Smooth muscle cell of the brain vasculature (primary cell): ENCODE results near the gene CRIM1.
"Not testable (repeated sequence)": the region's sequence is repeated elsewhere in the genome, so short reads cannot be mapped to it uniquely, and the experiment has no call there.

Experiments used
- DNase-seq: peaks from one replicate; pipeline ENCODE4 v3.0.0-alpha.2; 2012; ENCODE audit warnings: low read depth, low spot score

Gene CRIM1

DNA sequence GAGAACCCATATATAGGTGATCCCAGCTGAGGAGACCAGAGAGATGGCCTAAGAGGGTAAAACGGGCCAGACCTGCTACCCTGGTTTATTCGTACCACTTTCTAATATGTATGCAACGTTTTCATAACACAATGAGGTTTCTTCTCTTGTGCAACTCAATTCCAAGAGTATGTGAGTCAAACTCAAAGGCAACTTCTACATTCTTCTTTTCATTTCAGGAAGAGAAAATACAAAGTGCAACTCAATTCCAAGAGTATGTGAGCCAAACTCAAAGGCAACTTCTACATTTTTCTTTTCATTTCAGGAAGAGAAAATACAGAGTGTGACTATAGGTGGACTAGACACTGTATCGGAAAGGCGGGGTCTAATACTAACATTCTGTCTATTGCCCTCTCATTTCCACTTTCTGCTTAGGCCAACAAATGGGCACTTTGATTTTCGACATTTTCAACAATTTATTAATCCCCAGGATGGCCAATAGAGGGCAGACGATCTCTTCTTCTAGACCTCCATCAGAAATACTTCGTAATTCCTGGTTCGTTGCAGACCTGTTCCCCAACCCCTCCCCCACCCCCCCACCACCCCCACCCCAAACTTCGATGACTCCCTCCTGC, 3.7 kb upstream of the CRIM1 start:
- DNase-seq, result no peak

DNA sequence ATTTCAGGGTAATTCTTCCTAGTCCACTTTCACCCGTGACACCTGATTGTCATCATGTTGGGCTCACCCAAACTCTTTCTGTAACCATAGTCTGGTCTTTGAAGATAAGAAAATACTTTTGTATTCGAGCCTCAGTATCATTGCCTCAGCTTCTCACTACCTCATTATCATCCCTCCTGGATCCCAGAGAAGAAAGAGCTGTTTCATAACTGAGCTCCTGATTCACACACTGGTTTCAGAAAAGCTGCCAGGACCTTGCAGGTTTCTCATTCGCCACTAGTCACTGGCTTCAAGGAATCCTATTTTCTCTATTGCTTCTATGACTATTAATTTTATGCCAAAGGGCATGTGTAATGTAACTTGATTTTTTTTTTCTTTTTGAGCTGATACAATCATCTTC, 2.9 kb upstream of the CRIM1 start:
- no peak for DNase-seq

DNA sequence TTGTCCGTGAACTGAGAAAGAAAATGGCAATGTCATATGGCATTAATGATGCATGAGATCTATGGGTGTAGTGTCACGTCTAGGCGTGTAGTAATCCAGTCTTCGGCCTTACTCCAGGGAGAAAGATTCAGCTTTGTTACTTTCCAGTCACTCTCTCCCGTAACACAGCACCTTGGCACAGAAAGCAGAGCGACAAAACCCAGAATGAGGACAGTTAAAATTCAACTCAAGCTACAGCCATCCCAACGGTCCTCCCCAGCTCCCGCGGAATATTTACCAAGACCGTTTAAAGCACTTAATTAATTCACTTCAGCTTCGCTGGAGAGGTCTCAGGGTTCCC, 797 bp upstream of the CRIM1 start:
- no peak for DNase-seq

DNA sequence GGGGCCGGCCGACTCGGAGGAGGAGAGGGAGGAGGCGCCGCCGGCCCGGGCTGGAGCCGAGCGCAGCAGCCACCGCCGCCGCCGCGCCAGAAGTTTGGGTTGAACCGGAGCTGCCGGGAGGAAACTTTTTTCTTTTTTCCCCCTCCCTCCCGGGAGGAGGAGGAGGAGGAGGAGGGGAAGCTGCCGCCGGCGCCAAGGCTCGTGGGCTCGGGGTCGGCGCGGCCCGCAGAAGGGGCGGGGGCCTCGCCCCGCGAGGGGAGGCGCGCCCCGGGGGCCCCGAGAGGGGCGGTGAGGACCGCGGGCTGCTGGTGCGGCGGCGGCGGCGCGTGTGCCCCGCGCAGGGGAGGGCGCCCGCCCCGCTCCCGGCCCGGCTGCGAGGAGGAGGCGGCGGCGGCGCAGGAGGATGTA, 316 bp downstream of the CRIM1 start:
- no peak for DNase-seq

DNA sequence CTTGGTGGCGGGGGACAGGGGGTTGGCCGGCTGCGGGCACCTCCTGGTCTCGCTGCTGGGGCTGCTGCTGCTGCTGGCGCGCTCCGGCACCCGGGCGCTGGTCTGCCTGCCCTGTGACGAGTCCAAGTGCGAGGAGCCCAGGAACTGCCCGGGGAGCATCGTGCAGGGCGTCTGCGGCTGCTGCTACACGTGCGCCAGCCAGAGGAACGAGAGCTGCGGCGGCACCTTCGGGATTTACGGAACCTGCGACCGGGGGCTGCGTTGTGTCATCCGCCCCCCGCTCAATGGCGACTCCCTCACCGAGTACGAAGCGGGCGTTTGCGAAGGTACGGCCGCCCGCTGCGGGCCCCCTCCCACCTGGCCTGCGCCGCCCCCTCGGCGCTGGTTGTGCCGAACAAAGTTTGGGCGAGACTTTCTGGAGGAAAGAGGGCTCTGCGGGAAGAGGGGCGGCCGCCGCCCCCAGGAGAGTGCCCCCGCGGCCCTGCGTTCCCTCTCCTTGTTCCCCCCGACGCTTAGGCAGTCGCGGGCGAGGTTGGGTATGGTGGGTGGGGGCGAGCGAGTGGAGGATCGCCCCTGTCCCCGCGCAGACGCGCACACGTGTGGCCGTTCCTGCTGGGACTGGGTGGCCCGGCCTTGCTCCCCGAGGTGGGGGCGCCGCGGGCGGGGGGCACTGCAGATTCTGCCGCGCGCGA, 866 bp downstream of the CRIM1 start:
- DNase-seq, result no peak

DNA sequence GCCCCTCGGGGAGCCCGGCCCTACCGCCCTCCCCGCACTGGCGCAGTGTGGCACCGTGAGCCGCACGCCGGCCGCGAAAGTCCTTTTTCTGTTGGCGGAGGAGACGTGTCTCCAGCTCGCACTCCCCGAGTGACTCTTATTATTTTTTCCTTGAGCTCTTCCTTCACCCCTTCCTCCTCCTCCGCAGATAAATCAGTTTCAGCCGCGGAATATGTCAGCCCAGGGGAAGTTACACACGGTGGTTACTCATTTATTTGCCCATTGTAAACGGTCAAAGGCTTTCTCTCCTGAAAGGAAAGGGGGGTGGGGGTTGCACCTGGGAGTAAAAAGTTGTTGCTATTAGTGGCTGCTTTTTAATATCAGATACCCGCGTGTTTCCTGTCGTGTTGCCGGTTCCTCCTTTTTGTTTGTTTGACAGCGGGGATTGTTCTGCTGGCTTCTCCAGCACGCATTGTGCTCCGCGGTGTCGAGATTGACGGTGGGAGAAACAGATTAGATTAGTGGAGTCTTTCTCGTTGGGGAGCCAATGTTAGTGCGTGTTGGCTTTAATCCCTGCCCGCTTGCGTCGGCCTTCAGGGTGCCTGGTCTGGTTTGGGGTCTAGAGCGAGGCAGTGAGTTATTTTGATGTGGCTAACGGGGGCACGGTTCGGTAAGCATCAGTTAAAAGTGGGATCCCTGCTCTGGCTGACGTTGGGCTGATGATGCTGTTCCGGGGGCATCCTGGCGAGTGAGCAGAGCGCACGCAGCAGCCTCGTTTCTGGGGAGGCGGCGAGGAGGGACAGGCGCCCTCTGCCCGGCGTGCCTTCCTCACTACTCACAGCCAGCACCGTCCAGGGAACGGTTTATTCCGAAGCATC, 1.6 kb downstream of the CRIM1 start:
- no peak for DNase-seq

DNA sequence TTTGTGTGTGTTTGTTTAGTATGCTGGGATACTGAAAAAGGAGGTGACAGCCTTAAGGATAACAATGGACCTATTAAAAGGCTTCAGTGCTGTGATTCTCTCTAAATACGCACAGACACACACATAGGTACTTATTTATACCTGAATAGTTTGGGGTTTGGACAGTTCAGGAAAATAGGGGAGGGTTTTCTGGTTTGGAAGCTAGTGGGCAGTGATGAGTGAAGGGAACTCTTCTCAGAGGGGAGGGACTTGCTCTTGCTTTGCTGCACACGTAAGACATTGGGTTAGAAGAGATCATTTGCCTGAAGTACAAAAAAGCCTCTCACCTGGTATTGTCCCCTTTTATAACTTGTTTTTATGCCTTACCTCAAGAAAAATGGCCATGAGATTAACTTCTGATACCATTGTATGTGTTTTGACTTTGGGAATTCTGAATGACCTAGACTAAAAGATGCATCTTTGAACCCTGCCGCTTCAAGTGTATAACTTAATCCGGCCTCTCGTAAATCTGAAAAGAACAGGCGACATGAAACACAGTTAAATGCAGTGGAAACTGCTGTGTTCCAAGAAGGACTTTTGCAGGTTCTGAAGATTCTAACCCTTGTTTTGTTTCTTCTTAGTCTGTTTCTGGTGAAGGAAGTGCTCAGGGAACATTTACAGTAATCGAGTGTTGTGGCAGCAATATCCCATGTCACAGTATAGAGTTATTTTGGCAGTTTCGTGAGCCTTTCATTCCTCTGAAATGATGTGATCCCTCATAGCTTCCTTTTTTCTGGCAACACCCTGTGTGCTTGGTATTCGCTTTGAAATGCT, 2.5 kb downstream of the CRIM1 start:
- DNase-seq, result no peak

DNA sequence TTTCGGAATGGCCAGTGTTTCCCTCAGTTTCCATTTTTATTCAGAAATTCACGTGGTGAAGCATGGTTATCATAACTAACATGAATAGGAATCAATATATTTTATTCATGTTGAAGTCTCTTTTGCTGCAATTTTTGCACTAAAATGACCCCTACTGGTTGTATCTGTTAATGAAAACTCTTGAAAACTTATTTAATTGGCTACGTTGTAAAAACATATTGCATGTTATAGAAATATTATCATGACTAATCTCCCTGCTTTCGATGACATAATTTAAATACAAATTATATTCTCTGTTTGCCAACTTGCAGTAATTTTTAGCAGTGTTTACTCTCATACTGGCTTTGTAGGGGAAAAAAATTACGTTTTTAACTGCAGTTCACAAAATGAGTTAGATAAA, 3.5 kb downstream of the CRIM1 start:
- DNase-seq, result no peak

DNA sequence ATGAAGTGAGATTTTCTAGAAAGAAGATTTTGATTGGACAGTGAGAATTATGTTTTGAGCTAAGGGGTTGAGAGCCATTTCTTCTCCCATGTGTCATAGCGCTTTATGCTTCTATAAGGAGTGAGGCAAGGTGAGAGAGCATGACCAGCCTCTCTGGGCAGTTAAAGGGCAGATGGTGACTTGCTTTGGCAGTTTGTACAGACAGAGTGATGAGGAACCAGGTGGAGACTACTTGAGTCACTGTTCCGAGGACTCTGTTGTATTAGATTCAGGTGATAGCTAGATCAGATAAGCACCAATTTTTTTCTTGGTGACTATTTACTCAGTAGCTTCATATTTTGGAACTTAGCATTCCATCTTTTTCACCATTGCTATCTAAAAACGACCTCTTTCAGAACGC, 4.5 kb downstream of the CRIM1 start:
- DNase-seq, result no peak

DNA sequence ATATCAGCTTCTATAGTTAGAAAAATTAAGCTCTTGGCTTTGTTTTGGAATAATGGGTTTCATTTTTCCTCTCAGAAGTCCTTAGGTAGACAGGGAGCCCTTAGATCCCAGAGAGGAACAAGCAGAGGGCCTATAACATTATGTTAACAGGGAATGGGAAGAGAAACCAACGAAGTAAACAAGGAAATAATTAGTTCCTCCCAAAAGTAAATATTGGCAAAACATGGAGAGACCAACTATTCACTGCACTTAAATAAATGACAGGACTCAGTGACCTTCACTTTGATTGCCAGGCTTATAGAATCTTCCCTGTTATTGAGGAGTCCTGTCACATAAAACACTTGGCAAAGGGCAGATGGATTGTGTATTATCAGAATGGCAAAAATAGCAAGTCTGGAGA, 5.3 kb downstream of the CRIM1 start:
- no peak for DNase-seq

DNA sequence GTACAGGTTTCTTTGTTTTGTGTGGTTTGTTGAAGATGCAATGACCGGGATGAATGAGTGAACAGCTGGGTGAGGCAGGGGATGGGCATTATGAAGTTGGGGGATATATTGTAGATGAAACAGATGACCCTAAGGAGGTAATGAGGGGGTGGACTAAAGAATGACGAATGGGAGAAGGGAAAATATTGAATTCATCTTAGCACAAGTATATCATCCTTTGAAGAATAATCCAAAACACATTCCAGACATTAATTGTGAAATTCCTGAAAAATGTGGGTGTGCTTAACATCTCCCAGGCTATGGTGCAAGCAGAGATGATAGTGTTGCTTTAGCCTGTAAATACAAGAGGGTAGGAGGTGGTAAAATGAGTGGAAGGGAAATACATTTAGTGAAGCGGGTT, 5.8 kb downstream of the CRIM1 start:
- no peak for DNase-seq

DNA sequence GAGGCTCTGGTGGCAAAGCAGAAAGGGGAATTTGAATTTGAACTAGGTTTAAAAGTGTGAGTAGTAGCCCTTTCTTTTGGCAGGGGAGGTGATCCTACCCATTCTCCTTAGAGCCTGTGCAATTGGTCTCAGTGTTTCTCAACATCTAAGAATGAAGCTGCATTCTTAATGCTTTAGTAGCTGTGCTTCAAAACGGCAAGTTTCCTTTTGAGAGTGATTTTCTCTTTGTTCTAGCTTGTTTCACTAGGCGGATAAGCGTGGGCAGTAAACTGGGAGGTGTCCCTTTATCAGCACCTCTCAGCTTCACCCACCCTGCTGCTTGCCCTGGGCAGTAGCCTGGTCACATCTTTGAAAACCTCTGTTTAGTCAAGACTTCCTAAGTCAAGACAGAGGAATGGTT, 6.7 kb downstream of the CRIM1 start:
- DNase-seq, result no peak

DNA sequence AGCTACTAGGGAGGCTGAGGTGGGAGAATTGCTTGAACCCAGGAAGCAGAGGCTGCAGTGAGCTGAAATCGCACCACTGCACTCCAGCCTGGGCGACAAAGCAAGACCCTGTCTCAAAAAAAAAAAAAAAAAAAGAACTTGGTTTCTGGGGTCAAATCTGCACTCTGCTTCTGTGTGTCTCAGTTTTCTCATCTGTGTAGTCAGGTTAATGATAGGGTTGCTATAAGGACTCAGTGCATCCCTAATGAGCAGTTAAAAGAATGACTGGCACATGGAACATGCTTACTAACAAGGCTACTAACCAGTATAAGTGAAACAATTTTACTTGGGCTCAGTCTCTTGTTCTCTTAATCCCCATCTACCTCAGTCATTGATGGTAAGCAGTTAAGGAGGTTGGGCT, 7.5 kb downstream of the CRIM1 start:
- DNase-seq, result not testable (repeated sequence)

DNA sequence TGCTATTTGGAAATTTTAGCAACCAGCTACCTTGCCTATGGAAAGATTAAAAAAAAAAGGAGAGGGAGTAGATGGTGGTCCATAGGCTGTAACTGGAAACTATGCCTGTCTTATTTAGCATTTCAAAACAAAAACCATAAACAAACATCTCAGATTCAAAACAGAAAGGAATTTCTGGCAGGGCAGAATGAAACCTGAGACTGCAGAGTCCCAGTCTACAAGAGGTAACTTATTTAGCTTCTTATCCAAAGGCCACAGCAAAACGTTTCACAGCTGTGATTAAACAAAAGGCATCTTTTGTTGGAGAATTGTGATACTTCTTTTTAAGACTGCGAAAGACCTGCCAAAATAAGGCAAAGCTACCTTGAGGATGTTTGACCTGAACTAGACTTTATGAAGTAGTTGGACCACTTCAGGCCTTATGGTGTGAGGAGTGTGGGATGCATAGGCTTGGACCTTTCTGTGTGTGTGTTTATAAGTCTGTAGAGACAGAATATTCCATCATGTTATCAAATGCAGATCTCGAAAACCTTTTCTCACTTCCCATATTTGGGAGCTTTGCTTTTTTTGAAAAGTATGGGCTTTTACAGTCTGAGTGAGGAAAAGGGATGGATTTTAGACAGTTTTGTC, 11.0 kb downstream of the CRIM1 start:
- DNase-seq, result no peak

DNA sequence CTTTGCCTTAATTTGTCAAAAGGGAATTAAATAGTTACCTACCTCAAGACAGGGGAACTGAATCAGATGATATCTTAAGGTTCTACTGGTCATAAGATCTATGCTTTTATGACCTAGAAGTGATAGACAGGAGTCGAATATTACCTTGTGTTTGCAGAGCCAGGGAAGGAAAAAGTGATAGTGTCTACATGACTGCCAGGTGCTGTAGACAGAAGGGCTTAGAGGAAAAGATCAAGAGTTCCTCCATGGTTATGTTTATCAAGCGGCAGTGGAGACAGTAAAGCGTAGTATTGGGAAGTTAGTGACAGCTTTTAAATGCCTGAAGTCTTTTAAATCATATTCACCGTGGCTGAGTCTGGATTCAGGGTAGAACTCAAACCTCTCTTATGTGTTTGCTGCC, 11.9 kb downstream of the CRIM1 start:
- DNase-seq, result no peak

DNA sequence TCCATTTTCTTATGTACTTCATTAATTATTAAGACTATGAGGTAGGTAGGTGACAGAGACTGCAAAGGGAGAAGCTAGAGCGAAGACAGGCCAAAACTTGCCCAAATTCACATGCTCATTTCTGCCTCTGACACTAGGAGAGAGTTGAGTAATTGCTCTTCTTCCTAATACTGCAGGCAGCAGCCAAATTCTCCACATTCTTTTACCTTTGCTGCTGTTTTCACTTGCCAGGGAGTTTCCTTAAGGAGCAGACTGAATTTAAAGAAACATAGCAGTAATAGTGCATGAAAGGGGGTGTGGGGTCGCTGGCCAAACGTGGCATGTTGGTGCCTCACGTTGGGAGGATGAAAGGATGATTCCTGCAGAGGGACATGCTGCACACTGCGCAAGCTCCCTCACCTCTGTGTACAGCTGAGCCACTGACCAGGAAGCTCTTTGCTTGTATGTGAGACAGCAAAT, 12.3 kb downstream of the CRIM1 start:
- no peak for DNase-seq

DNA sequence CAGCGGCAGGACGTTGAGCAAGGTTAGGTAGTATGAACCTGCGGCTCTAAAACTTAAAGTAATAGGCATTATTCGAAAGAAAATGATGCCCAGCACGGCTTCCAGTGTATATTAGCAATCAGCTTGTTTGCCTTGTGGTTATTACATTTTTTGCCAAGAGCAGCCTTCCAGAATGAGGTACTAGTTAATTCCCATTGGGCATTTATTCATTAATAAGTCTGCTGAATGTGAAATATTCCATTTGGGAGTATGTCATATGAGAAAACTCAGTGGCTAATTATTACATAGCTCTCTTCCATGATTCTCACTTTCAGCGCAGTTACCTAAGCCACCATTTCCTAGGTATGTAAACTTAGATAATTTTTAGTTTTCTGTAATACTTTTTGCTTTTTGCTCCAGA, 12.9 kb downstream of the CRIM1 start:
- DNase-seq, result no peak

DNA sequence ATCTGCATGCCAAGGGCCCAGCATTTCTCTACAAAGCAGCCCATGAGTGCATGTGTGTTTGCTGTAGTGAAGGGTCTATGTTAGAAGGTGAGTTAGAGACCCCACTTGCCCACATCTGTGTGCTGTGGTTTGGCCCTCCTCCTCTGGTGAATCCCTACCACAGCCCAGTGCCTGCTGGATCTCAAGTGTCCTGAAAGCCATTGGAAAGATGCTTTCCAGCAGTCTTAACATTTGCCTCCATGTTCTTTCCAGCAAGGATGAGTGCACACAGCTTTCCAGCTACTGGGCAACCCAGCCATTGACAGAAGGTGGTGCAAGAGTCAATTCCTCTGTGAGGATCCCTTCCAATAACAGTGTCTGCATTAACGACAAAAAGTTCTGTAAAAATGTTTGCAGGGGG, 13.6 kb downstream of the CRIM1 start:
- DNase-seq, result no peak

DNA sequence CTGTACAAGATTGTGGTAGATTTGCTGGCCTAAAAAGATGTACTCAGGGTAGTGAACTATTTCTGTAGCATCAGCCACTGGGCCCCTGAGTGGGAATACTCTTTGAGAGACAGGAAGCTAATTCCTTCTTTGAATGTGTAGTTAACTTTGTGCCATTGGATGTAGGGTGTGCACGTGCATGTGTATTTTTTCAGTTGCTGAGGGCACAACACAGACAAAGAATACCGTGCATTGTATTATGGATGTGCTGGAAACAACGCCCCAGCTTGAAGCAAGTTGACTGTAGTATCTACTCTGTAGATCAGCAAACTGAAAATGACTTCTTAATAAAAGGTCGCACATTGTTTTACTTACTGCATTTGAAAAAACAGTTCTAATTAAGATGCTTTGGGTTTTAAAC, 14.1 kb downstream of the CRIM1 start:
- no peak for DNase-seq

DNA sequence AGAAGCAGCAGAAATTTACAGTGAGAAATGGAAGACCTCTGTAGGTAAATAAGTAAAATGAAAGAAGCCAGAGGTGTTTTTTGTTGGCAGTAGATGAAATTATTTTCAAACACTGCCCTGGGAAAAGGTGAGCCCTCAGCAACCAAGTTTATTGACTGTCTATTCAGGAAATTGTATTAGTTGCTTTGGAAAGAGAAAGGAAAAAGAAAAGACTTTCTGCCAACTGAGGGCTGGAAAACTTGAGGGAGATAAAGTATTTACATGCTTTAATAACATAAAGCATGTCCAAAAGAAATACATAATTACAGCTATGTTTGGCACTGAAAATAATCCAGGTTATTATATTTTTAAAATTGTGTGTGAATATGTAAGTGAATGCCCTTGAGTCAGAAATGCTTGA, 14.7 kb downstream of the CRIM1 start:
- no peak for DNase-seq

DNA sequence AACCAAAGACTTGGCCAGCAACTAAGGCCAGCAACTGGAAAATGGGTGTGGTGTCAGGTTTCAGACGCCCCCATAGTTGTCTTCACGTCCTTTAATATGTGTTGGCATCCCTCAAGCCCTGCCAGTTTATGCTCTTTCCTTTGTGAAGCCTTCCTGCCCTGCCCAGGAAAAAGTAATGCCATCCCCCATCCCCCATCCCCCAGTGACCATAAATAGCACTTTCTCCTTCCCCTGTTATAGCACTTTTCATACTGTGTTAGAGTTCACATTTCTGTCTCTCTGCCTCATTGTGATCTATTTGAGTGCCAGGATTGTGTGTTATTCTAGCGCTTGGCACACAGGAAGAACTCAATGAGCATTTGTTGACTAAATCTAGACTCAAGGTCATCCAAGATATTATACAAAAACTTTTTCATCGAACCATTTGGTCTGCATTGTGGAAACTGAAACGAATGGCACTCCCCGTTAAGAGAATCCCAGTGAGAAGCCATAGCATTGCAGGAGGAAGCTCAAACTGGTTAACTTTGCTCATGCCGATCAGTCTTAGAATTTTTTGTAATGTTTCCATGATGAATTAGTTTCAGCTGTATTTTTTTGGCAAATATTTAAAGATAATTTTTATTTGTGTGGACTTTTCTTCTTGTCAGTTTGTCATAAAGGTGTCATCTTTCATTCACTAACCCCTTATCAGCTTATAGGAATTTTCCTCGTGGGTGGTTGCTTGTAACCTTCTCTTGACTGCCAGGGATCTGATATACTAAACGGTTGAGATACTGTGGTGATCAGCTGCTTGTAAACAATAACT, 15.7 kb downstream of the CRIM1 start:
- DNase-seq, result no peak
